Adrenal gland (tissue), 12 donors: ENCODE results near the gene PLAAT5. TPM values are rescaled to one million over a fixed set of nuclear protein-coding genes. Genes with fewer than 3 reads are reported as not detected.

Experiments used
- DNase-seq, 7 donors: peaks; one replicate each; pipeline ENCODE4 v3.0.0-alpha.2; 2019 to 2020
- H3K27ac ChIP-seq, 5 donors: fragments of 200-600 bp; sonication (generic) in 4 of 5; 1 replicate in 3 of 5; 2 replicates in 2 of 5; pipeline versions ENCODE4 v1.5.1 to v1.8.0; 2016 to 2020; ENCODE audit warnings: mild to moderate bottlenecking in 1 of 5
- H3K27me3 ChIP-seq: fragments of 200-600 bp; 2 replicates; pipeline ENCODE4 v1.8.0; 2021
- H3K36me3 ChIP-seq, 2 donors: fragments of 200-600 bp; replicated peaks in 1 of 2; 1 replicate in 1 of 2; 2 replicates in 1 of 2; pipeline versions ENCODE4 v1.5.1 to v1.8.0; 2018 to 2022
- H3K4me1 ChIP-seq, 2 donors: fragments of 200-600 bp; replicated peaks in 1 of 2; 1 replicate in 1 of 2; 2 replicates in 1 of 2; pipeline versions ENCODE4 v1.5.1 to v1.8.0; 2018 to 2021
- H3K4me3 ChIP-seq, 4 donors: fragments of 200-600 bp; sonication (generic) in 3 of 4; one replicate each; pipeline ENCODE4 v1.5.1; 2016 to 2018
- H3K9me3 ChIP-seq, 3 donors: fragments of 200-600 bp; sonication (generic) in 1 of 3; replicated peaks in 1 of 3; 1 replicate in 2 of 3; 2 replicates in 1 of 3; pipeline versions ENCODE4 v1.5.1 to v1.8.0; 2016 to 2021
- POLR2A ChIP-seq, 2 donors: fragments of 450-650 bp; IDR thresholded peaks; one replicate each; pipeline ENCODE4 v1.6.1; 2017; ENCODE audit warnings: antibody characterized with exemption in 2 of 2, mild to moderate bottlenecking in 2 of 2, moderate library complexity in 1 of 2
- WGBS, 4 donors: extraction: QIAGEN DNeasy Blood & Tissue Kit in 2 of 4; methylation state at CpG; one replicate each; pipeline versions ENCODE4 v1.1.5 to v1.1.7; 2013 to 2017; 5-methylcytosine and 5-hydroxymethylcytosine counted together
- intact Hi-C, 2 donors: fragments of 100-400 bp; cut with DNase I; formaldehyde crosslinking; loops; one replicate each; pipeline versions ENCODE4 v1.14.1 to v1.15.0; 2022 to 2023
- polyA plus RNA-seq, 3 donors: library from polyadenylated mRNA; stranded (reverse); fragments of 200-250 nt in 2 of 3; fragments of 350-450 nt in 1 of 3; fragmentation: Illumina TruSeq in 1 of 3; extraction: RNeasy Lipid Tissue Mini Kit (QIAGEN cat#74804) in 1 of 3; gene quantifications; one replicate each; pipeline ENCODE4 v1.2.3, GENCODE V29; 2013 to 2014
- total RNA-seq, 9 donors: library from RNA; depleted of rRNA in 4 of 9; stranded (reverse); fragments of >200 nt in 4 of 9; fragments of 120-200 nt in 1 of 9; fragmentation: NEBNext Ultra II Directional in 1 of 9; extraction: Animal tissue kit (Norgen Biotek cat#: 25700) in 1 of 9; gene quantifications; one replicate each; pipeline versions ENCODE4 v1.1.0 to v1.2.4, GENCODE V29; 2013 to 2023
- TF ChIP-seq, protein P1 (sequence below), 6 experiments: fragments of 450-650 bp in 4 of 6; fragments of 200-600 bp in 2 of 6; sonication (generic) in 1 of 6; IDR thresholded peaks; 1 replicate in 5 of 6; 2 replicates in 1 of 6; pipeline versions ENCODE4 v1.5.1 to v1.8.0; 2016 to 2021; ENCODE audit warnings: antibody characterized with exemption in 6 of 6, mild to moderate bottlenecking in 2 of 6, moderate library complexity in 1 of 6
- donor health status: healthy with polysubstance abuse.
- donor health status: Bipolar disorder and iron deficiency.
- donor health status: DM: yes; HTN: yes; CAD: no.
- donor health status: DM: no; HTN: no; CAD: no.
- donor health status: DM: no; HTN: no; CAD: no.
- donor health status: DM: yes; HTN: yes; CAD: no.

PLAAT5 gene
- total and polyA plus RNA-seq, 12 donors, result 0.64 to 8.1 (median 1.3) TPM; not detected in 2

DNA sequence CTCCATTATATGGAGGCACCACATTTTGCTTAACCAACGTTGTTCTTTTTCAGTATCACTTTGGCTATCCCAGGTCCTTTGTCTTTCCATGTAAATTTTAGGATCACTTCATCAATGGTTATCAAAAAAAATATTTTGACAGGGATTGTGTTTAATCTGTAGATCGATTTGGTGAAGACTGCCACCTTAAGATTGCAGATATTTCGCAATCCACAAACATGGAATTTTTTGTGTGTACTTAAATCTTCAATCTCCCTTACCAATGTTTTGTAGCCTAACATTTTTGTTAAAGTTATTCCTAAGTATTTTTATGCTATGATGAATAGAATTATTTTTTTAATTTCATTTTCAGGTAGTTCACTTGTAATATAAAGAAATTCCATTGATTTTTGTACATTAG lies 18.6 kb downstream of the PLAAT5 start:
- Histone ChIP-seq H3K27ac (no peak overlapping the region), H3K9me3 (no peaks in the 10 kb centered on the region), H3K4me1 (no peaks in the 10 kb centered on the region), H3K4me3 (no peak overlapping the region), H3K36me3 (no peaks in the 10 kb centered on the region), H3K27me3 (no peaks in the 10 kb centered on the region)
- DNase-seq, result no peak
- intact Hi-C loops, result no loop called here
- WGBS, 4 donors, result 78 to 87% (median 83%) methylated on average over 3 of the region's 3 CpGs
- TF ChIP-seq, protein P1, sequence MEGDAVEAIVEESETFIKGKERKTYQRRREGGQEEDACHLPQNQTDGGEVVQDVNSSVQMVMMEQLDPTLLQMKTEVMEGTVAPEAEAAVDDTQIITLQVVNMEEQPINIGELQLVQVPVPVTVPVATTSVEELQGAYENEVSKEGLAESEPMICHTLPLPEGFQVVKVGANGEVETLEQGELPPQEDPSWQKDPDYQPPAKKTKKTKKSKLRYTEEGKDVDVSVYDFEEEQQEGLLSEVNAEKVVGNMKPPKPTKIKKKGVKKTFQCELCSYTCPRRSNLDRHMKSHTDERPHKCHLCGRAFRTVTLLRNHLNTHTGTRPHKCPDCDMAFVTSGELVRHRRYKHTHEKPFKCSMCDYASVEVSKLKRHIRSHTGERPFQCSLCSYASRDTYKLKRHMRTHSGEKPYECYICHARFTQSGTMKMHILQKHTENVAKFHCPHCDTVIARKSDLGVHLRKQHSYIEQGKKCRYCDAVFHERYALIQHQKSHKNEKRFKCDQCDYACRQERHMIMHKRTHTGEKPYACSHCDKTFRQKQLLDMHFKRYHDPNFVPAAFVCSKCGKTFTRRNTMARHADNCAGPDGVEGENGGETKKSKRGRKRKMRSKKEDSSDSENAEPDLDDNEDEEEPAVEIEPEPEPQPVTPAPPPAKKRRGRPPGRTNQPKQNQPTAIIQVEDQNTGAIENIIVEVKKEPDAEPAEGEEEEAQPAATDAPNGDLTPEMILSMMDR (IDR thresholded peaks at IDR 0.05), result no peak
- TF ChIP-seq POLR2A (IDR thresholded peaks at IDR 0.05), result no peak

DNA sequence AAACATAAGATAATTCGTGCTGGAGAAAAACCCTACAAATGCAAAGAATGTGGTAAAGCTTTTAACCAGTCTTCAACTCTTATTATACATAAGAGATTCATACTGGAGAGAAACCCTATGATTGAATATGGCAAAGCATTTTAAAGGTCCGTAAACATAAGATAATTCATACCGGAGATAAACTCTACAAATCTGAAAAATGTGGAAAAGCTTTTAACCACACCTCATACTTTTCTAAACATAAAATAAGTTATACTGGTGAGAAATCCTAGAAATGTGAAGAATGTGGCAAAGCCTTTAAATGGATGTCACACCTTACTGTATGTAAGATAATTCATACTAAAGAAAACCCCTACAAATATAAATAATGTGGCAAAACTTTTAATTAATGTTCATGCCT lies 20.7 kb downstream of the PLAAT5 start:
- DNase-seq, result no peak
- Histone ChIP-seq H3K27ac (no peak overlapping the region), H3K4me3 (no peak overlapping the region), H3K36me3 (no peaks in the 10 kb centered on the region), H3K4me1 (no peaks in the 10 kb centered on the region), H3K27me3 (no peaks in the 10 kb centered on the region), H3K9me3 (no peaks in the 10 kb centered on the region)
- 54 to 78% (median 71%) methylated on average over 3 of the region's 3 CpGs for WGBS, 4 donors
- intact Hi-C loops, result no loop called here
- TF ChIP-seq, protein P1 (IDR thresholded peaks at IDR 0.05), result no peak
- TF ChIP-seq POLR2A (IDR thresholded peaks at IDR 0.05), result no peak

DNA sequence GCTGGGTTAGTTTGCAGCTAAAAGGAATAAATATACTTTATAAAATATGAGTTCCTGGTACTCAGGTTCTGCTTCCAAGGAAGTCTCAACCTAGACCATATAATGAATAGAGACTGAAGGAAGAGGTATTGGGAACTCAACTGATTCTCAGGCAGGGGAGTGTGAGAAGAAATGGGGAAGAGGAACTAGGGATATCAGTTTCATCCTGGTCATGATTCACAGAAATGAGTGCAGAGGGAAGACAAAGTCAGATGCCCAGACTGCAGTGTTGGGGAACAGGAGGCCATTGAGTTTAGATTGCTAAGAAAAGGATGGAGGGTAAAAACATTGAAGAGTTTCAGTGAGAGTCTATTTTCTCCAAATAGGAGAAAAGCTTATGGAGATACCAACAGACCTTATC lies 28.8 kb downstream of the PLAAT5 start:
- H3K27ac ChIP-seq, result no peak overlapping the region
- no peaks in the 10 kb centered on the region for H3K4me1 ChIP-seq
- no peak for DNase-seq
- TF ChIP-seq POLR2A (IDR thresholded peaks at IDR 0.05), result no peak
- TF ChIP-seq, protein P1 (IDR thresholded peaks at IDR 0.05), result no peak
- no peaks in the 10 kb centered on the region for H3K36me3 ChIP-seq
- intact Hi-C loops, result no loop called here
- no peaks in the 10 kb centered on the region for H3K27me3 ChIP-seq
- no peak overlapping the region for H3K4me3 ChIP-seq
- H3K9me3 ChIP-seq, result no peaks in the 10 kb centered on the region

GRCh38 chr11:63459586-63459985 lies 31.4 kb downstream of the PLAAT5 start:
- intact Hi-C loops, result no loop called here
- WGBS, 4 donors, result 79 to 83% (median 81%) methylated on average over 3 to 6 of the region's 6 CpGs

More at GRCh38 chr11:63459586-63459985, 31.4 kb downstream of the PLAAT5 start:
- no peaks in the 10 kb centered on the region for H3K36me3 ChIP-seq
- no peaks in the 10 kb centered on the region for H3K4me1 ChIP-seq
- H3K4me3 ChIP-seq, result no peak overlapping the region
- no peaks in the 10 kb centered on the region for H3K27me3 ChIP-seq
- no peaks in the 10 kb centered on the region for H3K9me3 ChIP-seq
- TF ChIP-seq POLR2A (IDR thresholded peaks at IDR 0.05), result no peak
- TF ChIP-seq, protein P1 (IDR thresholded peaks at IDR 0.05), result no peak
- no peak overlapping the region for H3K27ac ChIP-seq
- DNase-seq, result no peak
